H1 (cell line): ENCODE measurements around the gene PEPD. TPM values are rescaled to one million over a fixed set of nuclear protein-coding genes. Genes with fewer than 3 reads are reported as not detected.

Experiments
- polyA plus RNA-seq, 7 experiments: library from polyadenylated mRNA; depleted of rRNA in 3 of 7; stranded (reverse) in 5 of 7; unstranded in 2 of 7; fragments of >200 nt in 5 of 7; fragments of 200-250 nt in 2 of 7; gene quantifications; 1 replicate in 5 of 7; 2 replicates in 1 of 7; 4 replicates in 1 of 7; pipeline versions ENCODE4 v1.2.1 to v1.2.3, GENCODE V29; 2011 to 2013; ENCODE audit warnings: missing spikeins in 2 of 7, mixed read lengths in 2 of 7
- total RNA-seq: library from RNA; stranded (reverse); fragmentation: NEBNext Ultra II Directional; extraction: Animal tissue kit (Norgen Biotek cat#: 25700); gene quantifications from 2 replicates; pipeline ENCODE4 v1.2.1, GENCODE V29; 2021
- TF ChIP-seq, protein P1 (sequence below): fragments of 300-600 bp; sonication (generic); IDR thresholded peaks from 2 replicates; pipeline ENCODE4 v1.7.1; 2012; ENCODE audit warnings: low read length, moderate library complexity, mild to moderate bottlenecking, inconsistent platforms; ENCODE audit not compliant: insufficient replicate concordance

The PEPD gene
- total and polyA plus RNA-seq, 2 of the 8 experiments (the other 6 are each of a cell fraction or from before 2014, with no cell fraction given): 84.1 to 178 TPM

- TF ChIP-seq, protein P1, sequence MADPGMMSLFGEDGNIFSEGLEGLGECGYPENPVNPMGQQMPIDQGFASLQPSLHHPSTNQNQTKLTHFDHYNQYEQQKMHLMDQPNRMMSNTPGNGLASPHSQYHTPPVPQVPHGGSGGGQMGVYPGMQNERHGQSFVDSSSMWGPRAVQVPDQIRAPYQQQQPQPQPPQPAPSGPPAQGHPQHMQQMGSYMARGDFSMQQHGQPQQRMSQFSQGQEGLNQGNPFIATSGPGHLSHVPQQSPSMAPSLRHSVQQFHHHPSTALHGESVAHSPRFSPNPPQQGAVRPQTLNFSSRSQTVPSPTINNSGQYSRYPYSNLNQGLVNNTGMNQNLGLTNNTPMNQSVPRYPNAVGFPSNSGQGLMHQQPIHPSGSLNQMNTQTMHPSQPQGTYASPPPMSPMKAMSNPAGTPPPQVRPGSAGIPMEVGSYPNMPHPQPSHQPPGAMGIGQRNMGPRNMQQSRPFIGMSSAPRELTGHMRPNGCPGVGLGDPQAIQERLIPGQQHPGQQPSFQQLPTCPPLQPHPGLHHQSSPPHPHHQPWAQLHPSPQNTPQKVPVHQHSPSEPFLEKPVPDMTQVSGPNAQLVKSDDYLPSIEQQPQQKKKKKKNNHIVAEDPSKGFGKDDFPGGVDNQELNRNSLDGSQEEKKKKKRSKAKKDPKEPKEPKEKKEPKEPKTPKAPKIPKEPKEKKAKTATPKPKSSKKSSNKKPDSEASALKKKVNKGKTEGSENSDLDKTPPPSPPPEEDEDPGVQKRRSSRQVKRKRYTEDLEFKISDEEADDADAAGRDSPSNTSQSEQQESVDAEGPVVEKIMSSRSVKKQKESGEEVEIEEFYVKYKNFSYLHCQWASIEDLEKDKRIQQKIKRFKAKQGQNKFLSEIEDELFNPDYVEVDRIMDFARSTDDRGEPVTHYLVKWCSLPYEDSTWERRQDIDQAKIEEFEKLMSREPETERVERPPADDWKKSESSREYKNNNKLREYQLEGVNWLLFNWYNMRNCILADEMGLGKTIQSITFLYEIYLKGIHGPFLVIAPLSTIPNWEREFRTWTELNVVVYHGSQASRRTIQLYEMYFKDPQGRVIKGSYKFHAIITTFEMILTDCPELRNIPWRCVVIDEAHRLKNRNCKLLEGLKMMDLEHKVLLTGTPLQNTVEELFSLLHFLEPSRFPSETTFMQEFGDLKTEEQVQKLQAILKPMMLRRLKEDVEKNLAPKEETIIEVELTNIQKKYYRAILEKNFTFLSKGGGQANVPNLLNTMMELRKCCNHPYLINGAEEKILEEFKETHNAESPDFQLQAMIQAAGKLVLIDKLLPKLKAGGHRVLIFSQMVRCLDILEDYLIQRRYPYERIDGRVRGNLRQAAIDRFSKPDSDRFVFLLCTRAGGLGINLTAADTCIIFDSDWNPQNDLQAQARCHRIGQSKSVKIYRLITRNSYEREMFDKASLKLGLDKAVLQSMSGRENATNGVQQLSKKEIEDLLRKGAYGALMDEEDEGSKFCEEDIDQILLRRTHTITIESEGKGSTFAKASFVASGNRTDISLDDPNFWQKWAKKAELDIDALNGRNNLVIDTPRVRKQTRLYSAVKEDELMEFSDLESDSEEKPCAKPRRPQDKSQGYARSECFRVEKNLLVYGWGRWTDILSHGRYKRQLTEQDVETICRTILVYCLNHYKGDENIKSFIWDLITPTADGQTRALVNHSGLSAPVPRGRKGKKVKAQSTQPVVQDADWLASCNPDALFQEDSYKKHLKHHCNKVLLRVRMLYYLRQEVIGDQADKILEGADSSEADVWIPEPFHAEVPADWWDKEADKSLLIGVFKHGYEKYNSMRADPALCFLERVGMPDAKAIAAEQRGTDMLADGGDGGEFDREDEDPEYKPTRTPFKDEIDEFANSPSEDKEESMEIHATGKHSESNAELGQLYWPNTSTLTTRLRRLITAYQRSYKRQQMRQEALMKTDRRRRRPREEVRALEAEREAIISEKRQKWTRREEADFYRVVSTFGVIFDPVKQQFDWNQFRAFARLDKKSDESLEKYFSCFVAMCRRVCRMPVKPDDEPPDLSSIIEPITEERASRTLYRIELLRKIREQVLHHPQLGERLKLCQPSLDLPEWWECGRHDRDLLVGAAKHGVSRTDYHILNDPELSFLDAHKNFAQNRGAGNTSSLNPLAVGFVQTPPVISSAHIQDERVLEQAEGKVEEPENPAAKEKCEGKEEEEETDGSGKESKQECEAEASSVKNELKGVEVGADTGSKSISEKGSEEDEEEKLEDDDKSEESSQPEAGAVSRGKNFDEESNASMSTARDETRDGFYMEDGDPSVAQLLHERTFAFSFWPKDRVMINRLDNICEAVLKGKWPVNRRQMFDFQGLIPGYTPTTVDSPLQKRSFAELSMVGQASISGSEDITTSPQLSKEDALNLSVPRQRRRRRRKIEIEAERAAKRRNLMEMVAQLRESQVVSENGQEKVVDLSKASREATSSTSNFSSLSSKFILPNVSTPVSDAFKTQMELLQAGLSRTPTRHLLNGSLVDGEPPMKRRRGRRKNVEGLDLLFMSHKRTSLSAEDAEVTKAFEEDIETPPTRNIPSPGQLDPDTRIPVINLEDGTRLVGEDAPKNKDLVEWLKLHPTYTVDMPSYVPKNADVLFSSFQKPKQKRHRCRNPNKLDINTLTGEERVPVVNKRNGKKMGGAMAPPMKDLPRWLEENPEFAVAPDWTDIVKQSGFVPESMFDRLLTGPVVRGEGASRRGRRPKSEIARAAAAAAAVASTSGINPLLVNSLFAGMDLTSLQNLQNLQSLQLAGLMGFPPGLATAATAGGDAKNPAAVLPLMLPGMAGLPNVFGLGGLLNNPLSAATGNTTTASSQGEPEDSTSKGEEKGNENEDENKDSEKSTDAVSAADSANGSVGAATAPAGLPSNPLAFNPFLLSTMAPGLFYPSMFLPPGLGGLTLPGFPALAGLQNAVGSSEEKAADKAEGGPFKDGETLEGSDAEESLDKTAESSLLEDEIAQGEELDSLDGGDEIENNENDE: no peak
Observed at GRCh38 chr19:33505148-33505547, 16.4 kb downstream of the PEPD start (continued).
